ENCODE results near the gene TTLL8. TPM values are rescaled to one million over a fixed set of nuclear protein-coding genes. Genes with fewer than 3 reads are reported as not detected.

Gene TTLL8
- total and polyA plus RNA-seq, 2 of the 8 experiments (the other 6 are each of a cell fraction or from before 2014, with no cell fraction given): not detected

DNA sequence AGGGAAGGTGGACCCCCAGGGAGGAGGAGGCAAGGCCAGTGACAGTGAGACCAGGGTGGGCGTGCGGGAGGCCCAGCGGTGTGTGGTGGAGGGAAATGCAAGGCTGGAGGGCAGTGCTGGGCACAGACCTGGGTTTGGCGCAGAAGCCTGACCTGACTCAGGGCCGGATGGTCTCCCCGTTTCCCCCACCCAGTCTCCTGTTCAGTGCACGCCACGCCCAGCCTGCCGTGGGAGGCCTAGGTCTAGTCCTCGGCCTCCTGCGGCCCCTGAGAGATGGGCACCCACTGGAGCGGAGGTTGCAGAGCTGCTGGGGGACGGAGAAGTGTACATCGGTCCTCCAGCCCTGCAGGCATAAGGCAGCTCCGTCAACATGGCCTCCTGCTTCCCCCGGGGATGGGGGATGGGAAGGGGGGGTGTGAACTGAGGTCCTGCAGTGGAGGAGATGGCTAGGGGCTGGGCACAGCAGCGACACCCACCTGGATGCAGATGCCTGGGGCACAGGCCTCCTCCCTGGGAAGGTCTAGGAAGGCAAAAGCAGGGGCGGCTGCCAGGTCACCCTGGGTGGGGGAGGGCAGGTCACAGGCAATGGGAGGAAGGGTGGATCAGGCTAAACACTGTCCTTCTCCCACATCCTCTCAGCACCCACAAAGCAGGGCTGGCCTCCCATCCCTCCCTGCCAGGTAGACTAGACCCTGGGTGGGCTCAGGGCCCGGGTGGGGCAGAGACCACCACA, 61.4 kb downstream of the TTLL8 start:
- no peak for FAIRE-seq
- H3K23ac ChIP-seq (ENCODE audit: insufficient read length): no peak overlapping the region
- WGBS, 2 experiments (ENCODE audit: extremely low coverage in 1 of 2, insufficient coverage in 1 of 2, insufficient read length in 1 of 2, insufficient replicate concordance in 2 of 2, low coverage in 1 of 2, low lambda C conversion rate in 2 of 2, missing lambda C conversion rate in 1 of 2): 97% methylated on average over 15 of the region's 19 CpGs; no CpG with 5 or more reads in 1 of the 2 experiments
- no peak overlapping the region for H3K4ac ChIP-seq (replicated peaks; ENCODE audit: insufficient read length, low read depth, low read length)
- ChIA-PET CTCF (ENCODE audit: partially characterized antibody) (interaction anchor here (1.2 to 5.2 kb wide), 3 partner anchors 15 to 38 kb away, joined by 3 to 83 read pairs (median 13); no protein-coding TSS in a partner anchor), POLR2A (ENCODE audit: partially characterized antibody) (no interaction called here)
- H3K79me1 ChIP-seq (ENCODE audit: low read depth, low read length): no peaks in the 10 kb centered on the region
- H2BK12ac ChIP-seq (ENCODE audit: low read depth, low read length): no peak overlapping the region
- no peak overlapping the region for H2BK20ac ChIP-seq (ENCODE audit: low read length)
- no peak overlapping the region for H2AK5ac ChIP-seq (ENCODE audit: low read depth, low read length)
- H3K9ac ChIP-seq (replicated peaks in 1 of 4; ENCODE audit: extremely low read depth in 1 of 4, low read depth in 3 of 4, low read length in 3 of 4): no peak overlapping the region
- H3K27me3 ChIP-seq (replicated peaks in 1 of 4; ENCODE audit: control insufficient read depth in 3 of 4, extremely low read depth in 1 of 4, insufficient read depth in 3 of 4, low read length in 3 of 4): peaks cover 10 to 26% (median 12%) of the 10 kb centered on the region in 4 experiments; a peak in 6 of 7 replicates
- H3K27ac ChIP-seq (ENCODE audit: low read depth, low read length): no peak overlapping the region
- H3K14ac ChIP-seq (ENCODE audit: insufficient read length): no peak overlapping the region
- no peak overlapping the region for H3K18ac ChIP-seq (ENCODE audit: extremely low read depth, low read length)
- DNase-seq (ENCODE audit: low read depth in 1 of 2, low spot score in 2 of 2): no peak
- peaks cover 13% of the 10 kb centered on the region for H3K23me2 ChIP-seq (ENCODE audit: low read depth, low read length)
- no peak overlapping the region for H2BK15ac ChIP-seq (ENCODE audit: low read length)
- no peak overlapping the region for H4K5ac ChIP-seq (ENCODE audit: insufficient read length, low read depth, low read length)
- no peaks in the 10 kb centered on the region for H3K79me2 ChIP-seq (ENCODE audit: control insufficient read depth in 1 of 2, insufficient read depth in 2 of 2, low read length in 2 of 2)
- H3K36me3 ChIP-seq (ENCODE audit: control insufficient read depth in 2 of 4, insufficient read depth in 4 of 4, low read length in 3 of 4): no peaks in the 10 kb centered on the region
- peaks cover 0 to 2% of the 10 kb centered on the region in 2 experiments; a peak in 1 of 4 replicates for H3K9me3 ChIP-seq (ENCODE audit: insufficient read depth in 2 of 2, low read depth in 1 of 2, low read length in 1 of 2)
- peak overlapping the region; percentile 5; the same call in 1 of the 2 replicates for H4K8ac ChIP-seq (ENCODE audit: extremely low read depth, insufficient read depth, low read length)
- H2AFZ ChIP-seq (ENCODE audit: low read length): no peak overlapping the region
- peaks cover 0 to 16% (median 8%) of the 10 kb centered on the region in 4 experiments; a peak in 5 of 7 replicates for H3K4me1 ChIP-seq (replicated peaks in 1 of 4; ENCODE audit: control insufficient read depth in 3 of 4, insufficient read depth in 4 of 4, low read length in 3 of 4)
- peaks cover 2 to 13% of the 10 kb centered on the region in 2 experiments for H4K20me1 ChIP-seq (replicated peaks in 1 of 2; ENCODE audit: control insufficient read depth in 1 of 2, insufficient read depth in 2 of 2, low read length in 2 of 2)
- no peak overlapping the region for H3K56ac ChIP-seq (replicated peaks; ENCODE audit: insufficient read length, low read depth, low read length)
- no peak overlapping the region for H3K4me3 ChIP-seq (ENCODE audit: extremely low read depth in 1 of 4, insufficient read depth in 2 of 4, low read depth in 3 of 4, low read length in 4 of 4)
- no peak overlapping the region for H2BK120ac ChIP-seq (replicated peaks; ENCODE audit: low read depth, low read length)
- no peak overlapping the region for H2BK5ac ChIP-seq (ENCODE audit: low read depth, low read length)
- no peak overlapping the region for H4K91ac ChIP-seq (replicated peaks; ENCODE audit: insufficient read length, low read length)
- no peak overlapping the region for H3K4me2 ChIP-seq (ENCODE audit: insufficient read depth in 1 of 2, low read depth in 2 of 2, low read length in 2 of 2)
- TF ChIP-seq, protein P1, sequence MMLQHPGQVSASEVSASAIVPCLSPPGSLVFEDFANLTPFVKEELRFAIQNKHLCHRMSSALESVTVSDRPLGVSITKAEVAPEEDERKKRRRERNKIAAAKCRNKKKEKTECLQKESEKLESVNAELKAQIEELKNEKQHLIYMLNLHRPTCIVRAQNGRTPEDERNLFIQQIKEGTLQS (IDR thresholded peaks at IDR 0.05; ENCODE audit: insufficient read depth, low read depth, low read length): no peak
- TF ChIP-seq PHF8 (conservative IDR thresholded peaks at IDR 0.05; ENCODE audit: low read depth, low read length): no peak

Data from H1 (cell line).